Measurements from ENCODE around the gene DNAH17. TPM values are rescaled to one million over a fixed set of nuclear protein-coding genes. Genes with fewer than 3 reads are reported as not detected.

The DNAH17 gene
- total RNA-seq, 2 experiments from 2014 or later, result 0.41 to 0.45 TPM

- DNase-seq (no peak), ATAC-seq (no peak)
- Mint-ChIP-seq H3K36me3 (ENCODE audit: low read depth) (no peaks in the 10 kb centered on the region), H3K4me3 (no peak overlapping the region), H3K4me1 (ENCODE audit: low read depth) (no peaks in the 10 kb centered on the region), H3K9me3 (no peaks in the 10 kb centered on the region), H3K27ac (no peak overlapping the region), H3K27me3 (no peaks in the 10 kb centered on the region)
- intact Hi-C loops (cut with micrococcal nuclease), result loop anchor here (10.0 kb wide), 1 partner anchor 1320 kb away; no protein-coding TSS in a partner anchor
- ChIA-PET POLR2A (no interaction called here), CTCF (no interaction called here)
- TF ChIP-seq CTCF (IDR thresholded peaks at IDR 0.05), result no peak
Measured at GRCh38 chr17:78524870-78525510, 52.2 kb downstream of the DNAH17 start.

GRCh38 chr17:78523934-78524655, 53.1 kb downstream of the DNAH17 start:
- no peaks in the 10 kb centered on the region for H3K4me1 Mint-ChIP-seq (ENCODE audit: low read depth)
- no peaks in the 10 kb centered on the region for H3K27me3 Mint-ChIP-seq
- DNase-seq (no peak), ATAC-seq (no peak)
- POLR2A ChIA-PET, result no interaction called here
- TF ChIP-seq CTCF (IDR thresholded peaks at IDR 0.05), result no peak
- H3K36me3 Mint-ChIP-seq (ENCODE audit: low read depth), result no peaks in the 10 kb centered on the region
- no peaks in the 10 kb centered on the region for H3K9me3 Mint-ChIP-seq
- no peak overlapping the region for H3K4me3 Mint-ChIP-seq
- intact Hi-C loops (cut with micrococcal nuclease), result loop anchor here (10.0 kb wide), 1 partner anchor 1319 kb away; no protein-coding TSS in a partner anchor
- CTCF ChIA-PET, result no interaction called here
- H3K27ac Mint-ChIP-seq, result no peak overlapping the region

- Mint-ChIP-seq H3K4me3 (no peak overlapping the region), H3K9me3 (no peaks in the 10 kb centered on the region), H3K27me3 (no peaks in the 10 kb centered on the region), H3K4me1 (ENCODE audit: low read depth) (no peaks in the 10 kb centered on the region), H3K36me3 (ENCODE audit: low read depth) (no peaks in the 10 kb centered on the region), H3K27ac (no peak overlapping the region)
- CTCF ChIA-PET, result no interaction called here
- DNase-seq, result no peak
- POLR2A ChIA-PET, result no interaction called here
- intact Hi-C loops (cut with micrococcal nuclease), result loop anchor here (10.0 kb wide), 1 partner anchor 1317 kb away; no protein-coding TSS in a partner anchor
- no peak for ATAC-seq
- no peak for TF ChIP-seq CTCF (IDR thresholded peaks at IDR 0.05)
Measured at GRCh38 chr17:78522031-78522809, 55.0 kb downstream of the DNAH17 start.

GRCh38 chr17:78517421-78517820, 59.8 kb downstream of the DNAH17 start:
- H3K9me3 Mint-ChIP-seq, result no peaks in the 10 kb centered on the region
- ChIA-PET CTCF (no interaction called here), POLR2A (no interaction called here)
- no peaks in the 10 kb centered on the region for H3K36me3 Mint-ChIP-seq (ENCODE audit: low read depth)
- DNase-seq, result no peak
- intact Hi-C loops (cut with micrococcal nuclease), result no loop called here
- no peak overlapping the region for H3K27ac Mint-ChIP-seq
- no peaks in the 10 kb centered on the region for H3K4me1 Mint-ChIP-seq (ENCODE audit: low read depth)
- H3K4me3 Mint-ChIP-seq, result no peak overlapping the region
- no peak for ATAC-seq
- TF ChIP-seq CTCF (IDR thresholded peaks at IDR 0.05), result no peak
- H3K27me3 Mint-ChIP-seq, result no peaks in the 10 kb centered on the region
